Keratinocyte (primary cell): ENCODE measurements around the gene MGLL. TPM values are rescaled to one million over a fixed set of nuclear protein-coding genes. Genes with fewer than 3 reads are reported as not detected.
A peak's percentile ranks its signal among the peaks of the same experiment; 100 is the strongest.

Experiments used
- DNase-seq: peaks from one replicate; pipeline ENCODE4 v3.0.0-alpha.2; 2011; ENCODE audit warnings: low read depth, missing footprints, low spot score
- FAIRE-seq: peaks from 2 replicates; lab custom pipeline; 2011; peaks lifted over from hg19 to GRCh38; lab: Jason Lieb, UNC
- H2AFZ ChIP-seq: 2 replicates; pipeline ENCODE4 v1.6.0; 2012; ENCODE audit warnings: low read length, control low read depth, inconsistent platforms; ENCODE audit not compliant: control insufficient read depth
- H3K27ac ChIP-seq: 2 replicates; pipeline ENCODE4 v1.5.1; 2011; ENCODE audit warnings: low read length; ENCODE audit not compliant: control insufficient read depth, insufficient read depth
- H3K27me3 ChIP-seq: 3 replicates; pipeline ENCODE4 v1.6.0; 2011; ENCODE audit warnings: low read length; ENCODE audit not compliant: control insufficient read depth, insufficient read depth; ENCODE audit errors: extremely low read depth
- H3K36me3 ChIP-seq, 2 experiments: 2 replicates in 1 of 2; 3 replicates in 1 of 2; pipeline ENCODE4 v1.5.1; 2011; ENCODE audit warnings: low read length in 2 of 2, mild to moderate bottlenecking in 1 of 2; ENCODE audit not compliant: control insufficient read depth in 2 of 2, insufficient read depth in 2 of 2; ENCODE audit errors: extremely low read depth in 1 of 2
- H3K4me1 ChIP-seq: 3 replicates; pipeline ENCODE4 v1.5.1; 2011; ENCODE audit warnings: low read length; ENCODE audit not compliant: control insufficient read depth, insufficient read depth; ENCODE audit errors: extremely low read depth
- H3K4me2 ChIP-seq: 3 replicates; pipeline ENCODE4 v1.6.0; 2011; ENCODE audit warnings: low read depth, low read length; ENCODE audit not compliant: control insufficient read depth, insufficient read depth; ENCODE audit errors: extremely low read depth
- H3K4me3 ChIP-seq, 3 experiments: fragments of 200-600 bp in 1 of 3; sonication (generic) in 1 of 3; 2 replicates in 2 of 3; 3 replicates in 1 of 3; pipeline ENCODE4 v1.5.1; 2011 to 2016; ENCODE audit warnings: low read length in 3 of 3, mild to moderate bottlenecking in 3 of 3, control low read depth in 2 of 3, inconsistent platforms in 1 of 3, low read depth in 1 of 3, mixed read lengths in 1 of 3, mixed run types in 1 of 3, moderate library complexity in 1 of 3; ENCODE audit not compliant: control insufficient read depth in 2 of 3, insufficient read depth in 2 of 3; ENCODE audit errors: extremely low read depth in 1 of 3
- H3K79me2 ChIP-seq: 2 replicates; pipeline ENCODE4 v1.6.0; 2012; ENCODE audit warnings: low read length; ENCODE audit not compliant: control insufficient read depth, insufficient read depth
- H3K9ac ChIP-seq: 3 replicates; pipeline ENCODE4 v1.6.0; 2011; ENCODE audit warnings: low read length; ENCODE audit not compliant: control insufficient read depth, insufficient read depth; ENCODE audit errors: extremely low read depth
- H3K9me1 ChIP-seq: 3 replicates; pipeline ENCODE4 v1.6.0; 2011; ENCODE audit warnings: low read length; ENCODE audit not compliant: control insufficient read depth, insufficient read depth; ENCODE audit errors: extremely low read depth
- H3K9me3 ChIP-seq: 2 replicates; pipeline ENCODE4 v1.5.1; 2012; ENCODE audit warnings: low read depth, low read length; ENCODE audit not compliant: control insufficient read depth
- H4K20me1 ChIP-seq: 3 replicates; pipeline ENCODE4 v1.6.0; 2011; ENCODE audit warnings: low read length; ENCODE audit not compliant: control insufficient read depth, insufficient read depth; ENCODE audit errors: extremely low read depth
- CTCF ChIP-seq, 3 experiments: IDR thresholded peaks in 1 of 3; conservative IDR thresholded peaks in 1 of 3; optimal IDR thresholded peaks in 1 of 3; 2 replicates in 2 of 3; 3 replicates in 1 of 3; pipeline versions ENCODE3 to v1.5.1; 2011; ENCODE audit warnings: low read length in 3 of 3, mild to moderate bottlenecking in 3 of 3, moderate library complexity in 2 of 3, control low read depth in 1 of 3, inconsistent platforms in 1 of 3; ENCODE audit not compliant: insufficient read depth in 2 of 3; ENCODE audit errors: extremely low read depth in 1 of 3
- EZH2 ChIP-seq: IDR thresholded peaks from one replicate; pipeline ENCODE4 v1.6.1; 2012; ENCODE audit warnings: inconsistent platforms, mild to moderate bottlenecking, low read length, moderate library complexity
- dilution Hi-C: fragments of 300-500 bp; cut with MboI; formaldehyde crosslinking; loops from one replicate; pipeline ENCODE4 v1.7.0; 2020; ENCODE audit warnings: low sequenced_read_pairs; ENCODE audit not compliant: extremely low pct_ligation_motif_present
- polyA plus RNA-seq, 5 experiments: library from polyadenylated mRNA; depleted of rRNA in 3 of 5; stranded (reverse) in 3 of 5; stranded (forward) in 1 of 5; unstranded in 1 of 5; fragments of >200 nt; gene quantifications; 1 replicate in 1 of 5; 2 replicates in 3 of 5; 3 replicates in 1 of 5; pipeline versions ENCODE4 v1.2.1 to v1.2.3, GENCODE V29; 2011 to 2012; ENCODE audit warnings: missing spikeins in 2 of 5, low read depth in 1 of 5, low replicate concordance in 1 of 5

MGLL gene
- polyA plus RNA-seq, 1 donor (not counting 4 experiments of a cell fraction or from before 2014, with no cell fraction given), result 17.8 TPM

GRCh38 chr3:127800508-127800907 lies 21.8 kb downstream of the MGLL start:
- Histone ChIP-seq H3K36me3 (peaks cover 0 to 3% of the 10 kb centered on the region in 2 experiments), H2AFZ (no peak overlapping the region), H3K4me1 (peaks cover 51% of the 10 kb centered on the region), H3K27me3 (no peaks in the 10 kb centered on the region), H3K9me3 (no peaks in the 10 kb centered on the region), H3K4me2 (peak overlapping the region; percentile 66), H3K9me1 (no peaks in the 10 kb centered on the region), H3K4me3 (peak overlapping the region in 1 of 3 experiments; percentile 9), H3K27ac (peak overlapping the region; percentile 96), H3K9ac (peak overlapping the region; percentile 68), H3K79me2 (peaks cover 5% of the 10 kb centered on the region), H4K20me1 (no peaks in the 10 kb centered on the region)
- TF ChIP-seq EZH2 (no peak), CTCF (optimal IDR thresholded peaks at IDR 0.05 in 1 of 3, IDR thresholded peaks at IDR 0.05 in 1 of 3, conservative IDR thresholded peaks at IDR 0.05 in 1 of 3; ENCODE audit: extremely low read depth in 1 of 3, insufficient read depth in 2 of 3, low read length in 3 of 3) (no peak)
- dilution Hi-C loops, result no loop called here
- DNase-seq, result no peak
- FAIRE-seq, result peak; percentile 74

- FAIRE-seq (peak; percentile 92), DNase-seq (no peak)
- Histone ChIP-seq H3K27ac (peak overlapping the region; percentile 96), H3K4me1 (peaks cover 49% of the 10 kb centered on the region), H3K27me3 (no peaks in the 10 kb centered on the region), H2AFZ (peak overlapping the region; percentile 56), H3K79me2 (peaks cover 5% of the 10 kb centered on the region), H3K4me2 (peak overlapping the region; percentile 66), H3K9me3 (no peaks in the 10 kb centered on the region), H3K36me3 (peaks cover 0 to 3% of the 10 kb centered on the region in 2 experiments), H3K4me3 (peak overlapping the region in 2 of 3 experiments; percentile 9 to 17), H4K20me1 (no peaks in the 10 kb centered on the region), H3K9me1 (no peaks in the 10 kb centered on the region), H3K9ac (peak overlapping the region; percentile 68)
- TF ChIP-seq EZH2 (no peak), CTCF (optimal IDR thresholded peaks at IDR 0.05 in 1 of 3, IDR thresholded peaks at IDR 0.05 in 1 of 3, conservative IDR thresholded peaks at IDR 0.05 in 1 of 3; ENCODE audit: extremely low read depth in 1 of 3, insufficient read depth in 2 of 3, low read length in 3 of 3) (no peak)
- dilution Hi-C loops, result no loop called here
These were observed 22.7 kb downstream of the MGLL start for GRCh38 chr3:127799476-127800222.
